ENCODE measurements around the gene TBC1D14. TPM values are rescaled to one million over a fixed set of nuclear protein-coding genes. Genes with fewer than 3 reads are reported as not detected.

The TBC1D14 gene
- total RNA-seq, 2 donors from 2014 or later: 46.7 to 49.9 TPM

DNA sequence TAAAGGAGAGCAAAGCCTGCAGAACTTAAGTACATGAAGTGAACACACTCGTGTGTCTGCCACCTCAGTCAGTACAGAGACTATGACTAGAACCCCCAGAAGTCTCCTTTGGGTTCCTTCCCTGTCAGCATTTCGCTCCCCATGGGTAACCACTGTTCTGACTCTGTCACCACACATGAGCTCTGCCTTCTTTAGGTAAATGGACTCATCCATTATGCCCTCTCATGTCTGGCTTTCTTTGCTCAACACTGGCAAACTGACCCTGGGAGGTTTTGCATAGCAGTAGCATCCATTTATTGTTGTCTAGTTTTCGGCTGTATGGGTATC lies 38.5 kb downstream of the TBC1D14 start:
- H3K4me3 ChIP-seq: no peak overlapping the region
- no peaks in the 10 kb centered on the region for H3K27me3 ChIP-seq (replicated peaks; ENCODE audit: insufficient read depth)
- no peak overlapping the region for H3K27ac ChIP-seq
- ATAC-seq (ENCODE audit: insufficient number of reproducible peaks, low FRiP score, low read depth): no peak
- no peak for DNase-seq (ENCODE audit: low spot score)
- TF ChIP-seq, protein P1, sequence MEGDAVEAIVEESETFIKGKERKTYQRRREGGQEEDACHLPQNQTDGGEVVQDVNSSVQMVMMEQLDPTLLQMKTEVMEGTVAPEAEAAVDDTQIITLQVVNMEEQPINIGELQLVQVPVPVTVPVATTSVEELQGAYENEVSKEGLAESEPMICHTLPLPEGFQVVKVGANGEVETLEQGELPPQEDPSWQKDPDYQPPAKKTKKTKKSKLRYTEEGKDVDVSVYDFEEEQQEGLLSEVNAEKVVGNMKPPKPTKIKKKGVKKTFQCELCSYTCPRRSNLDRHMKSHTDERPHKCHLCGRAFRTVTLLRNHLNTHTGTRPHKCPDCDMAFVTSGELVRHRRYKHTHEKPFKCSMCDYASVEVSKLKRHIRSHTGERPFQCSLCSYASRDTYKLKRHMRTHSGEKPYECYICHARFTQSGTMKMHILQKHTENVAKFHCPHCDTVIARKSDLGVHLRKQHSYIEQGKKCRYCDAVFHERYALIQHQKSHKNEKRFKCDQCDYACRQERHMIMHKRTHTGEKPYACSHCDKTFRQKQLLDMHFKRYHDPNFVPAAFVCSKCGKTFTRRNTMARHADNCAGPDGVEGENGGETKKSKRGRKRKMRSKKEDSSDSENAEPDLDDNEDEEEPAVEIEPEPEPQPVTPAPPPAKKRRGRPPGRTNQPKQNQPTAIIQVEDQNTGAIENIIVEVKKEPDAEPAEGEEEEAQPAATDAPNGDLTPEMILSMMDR (IDR thresholded peaks at IDR 0.05): no peak
- no peaks in the 10 kb centered on the region for H3K9me3 ChIP-seq
- no peaks in the 10 kb centered on the region for H3K36me3 ChIP-seq
- no peaks in the 10 kb centered on the region for H3K4me1 ChIP-seq (ENCODE audit: control insufficient read depth in 1 of 2, low read depth in 2 of 2)

DNA sequence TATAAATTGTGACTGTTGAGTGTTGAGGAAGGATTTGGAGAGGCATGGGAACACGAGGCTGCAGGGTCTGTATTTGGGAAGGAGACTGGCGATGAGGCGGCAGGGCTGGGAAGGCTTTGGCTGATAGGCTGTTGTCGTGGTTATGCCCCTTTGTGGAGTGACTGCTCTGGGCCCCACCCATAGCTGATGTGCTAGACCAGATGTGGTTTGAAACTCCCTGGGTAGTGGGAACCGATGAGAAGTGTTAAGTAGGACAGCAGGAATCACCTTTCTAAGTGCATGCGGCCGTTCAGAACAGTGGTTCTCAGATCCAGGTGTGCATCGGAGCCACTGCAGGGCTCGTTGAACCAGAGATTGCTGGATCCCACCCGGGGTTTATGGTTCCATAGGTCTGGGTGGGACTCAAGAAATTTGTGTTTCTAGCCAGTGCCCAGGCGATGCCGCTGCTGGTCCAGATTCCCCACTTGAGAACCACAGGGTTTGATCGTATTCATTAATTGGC lies 42.3 kb downstream of the TBC1D14 start:
- no peak for DNase-seq (ENCODE audit: low spot score)
- ATAC-seq (ENCODE audit: insufficient number of reproducible peaks, low FRiP score, low read depth): no peak
- H3K4me1 ChIP-seq (ENCODE audit: control insufficient read depth in 1 of 2, low read depth in 2 of 2): peaks cover 0 to 9% of the 10 kb centered on the region in 2 donors
- TF ChIP-seq, protein P1 (IDR thresholded peaks at IDR 0.05): no peak
- no peak overlapping the region for H3K27ac ChIP-seq
- H3K27me3 ChIP-seq (replicated peaks; ENCODE audit: insufficient read depth): no peaks in the 10 kb centered on the region
- H3K36me3 ChIP-seq: no peaks in the 10 kb centered on the region
- H3K4me3 ChIP-seq: no peak overlapping the region
- no peaks in the 10 kb centered on the region for H3K9me3 ChIP-seq

DNA sequence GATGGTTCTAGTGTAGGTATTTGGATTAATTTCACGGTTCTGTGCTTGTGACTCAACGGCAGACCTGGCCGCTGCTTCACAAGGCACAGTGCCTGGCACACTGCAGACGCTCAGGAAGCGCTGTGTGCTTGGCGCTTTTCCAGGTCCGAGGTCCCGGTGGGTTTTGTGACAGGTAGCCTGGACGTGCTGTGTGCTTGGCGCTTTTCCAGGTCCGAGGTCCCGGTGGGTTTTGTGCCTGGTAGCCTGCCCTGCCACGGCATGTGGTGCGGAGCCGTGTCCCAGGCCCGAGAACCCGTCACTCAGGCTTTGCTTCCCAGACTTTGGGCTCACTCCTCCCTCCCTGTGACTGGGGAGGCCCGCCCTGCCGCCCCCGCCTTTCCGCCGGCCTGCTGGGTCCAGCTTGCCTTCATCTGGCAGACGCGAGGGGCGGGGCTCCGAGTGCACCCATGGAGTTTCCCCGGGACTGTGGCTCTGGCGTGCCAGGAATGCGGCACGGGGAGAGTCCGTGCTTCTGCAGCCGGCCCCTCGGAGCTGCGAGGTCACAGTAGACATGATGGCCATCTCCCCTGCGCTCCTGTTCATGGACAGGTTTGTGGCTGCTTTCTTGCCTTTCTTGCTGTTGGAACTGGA lies 44.2 kb downstream of the TBC1D14 start:
- Histone ChIP-seq H3K36me3 (no peaks in the 10 kb centered on the region), H3K9me3 (no peaks in the 10 kb centered on the region), H3K27ac (no peak overlapping the region), H3K4me1 (ENCODE audit: control insufficient read depth in 1 of 2, low read depth in 2 of 2) (peaks cover 0 to 9% of the 10 kb centered on the region in 2 donors), H3K4me3 (peak overlapping the region; percentile 56), H3K27me3 (replicated peaks; ENCODE audit: insufficient read depth) (no peaks in the 10 kb centered on the region)
- TF ChIP-seq, protein P1 (IDR thresholded peaks at IDR 0.05): no peak
- ATAC-seq (ENCODE audit: insufficient number of reproducible peaks, low FRiP score, low read depth) (no peak), DNase-seq (ENCODE audit: low spot score) (peak; percentile 25)

DNA sequence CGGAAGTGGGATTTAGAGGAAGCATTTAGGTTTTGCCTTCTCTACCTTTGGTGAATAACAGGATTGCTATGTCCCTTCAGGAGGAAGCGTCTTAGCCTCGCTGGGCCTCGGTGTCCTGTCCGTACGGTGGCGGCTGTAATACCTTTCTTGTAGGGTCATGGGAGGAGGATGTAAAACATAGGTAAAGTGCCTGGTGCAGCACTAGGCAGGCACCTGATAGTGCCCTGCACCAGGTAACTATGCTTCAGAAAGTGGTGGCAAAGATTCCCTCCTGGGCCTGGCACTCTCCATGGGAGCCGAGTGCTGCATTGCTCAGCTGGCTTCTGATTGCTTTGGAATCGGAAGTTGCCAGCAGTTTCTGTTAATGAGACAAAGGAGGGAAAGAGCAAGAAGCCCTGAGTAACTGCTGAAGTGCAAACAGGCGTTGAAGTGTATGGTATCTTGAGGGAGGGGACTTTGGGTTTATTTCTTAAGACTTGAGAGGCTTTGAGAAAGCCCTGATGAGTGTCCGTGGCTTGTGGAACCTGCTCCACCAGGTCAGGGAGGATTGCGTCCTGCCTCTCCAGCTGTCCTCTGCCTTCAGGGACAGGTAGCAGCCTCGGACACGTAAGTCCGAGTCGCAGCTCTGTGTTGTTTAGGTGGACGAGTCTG lies 45.8 kb downstream of the TBC1D14 start:
- TF ChIP-seq, protein P1 (IDR thresholded peaks at IDR 0.05): no peak
- Histone ChIP-seq H3K4me1 (ENCODE audit: control insufficient read depth in 1 of 2, low read depth in 2 of 2) (peaks cover 0 to 9% of the 10 kb centered on the region in 2 donors), H3K36me3 (no peaks in the 10 kb centered on the region), H3K4me3 (no peak overlapping the region), H3K27ac (no peak overlapping the region), H3K9me3 (no peaks in the 10 kb centered on the region), H3K27me3 (replicated peaks; ENCODE audit: insufficient read depth) (no peaks in the 10 kb centered on the region)
- ATAC-seq (ENCODE audit: insufficient number of reproducible peaks, low FRiP score, low read depth) (no peak), DNase-seq (ENCODE audit: low spot score) (no peak)

DNA sequence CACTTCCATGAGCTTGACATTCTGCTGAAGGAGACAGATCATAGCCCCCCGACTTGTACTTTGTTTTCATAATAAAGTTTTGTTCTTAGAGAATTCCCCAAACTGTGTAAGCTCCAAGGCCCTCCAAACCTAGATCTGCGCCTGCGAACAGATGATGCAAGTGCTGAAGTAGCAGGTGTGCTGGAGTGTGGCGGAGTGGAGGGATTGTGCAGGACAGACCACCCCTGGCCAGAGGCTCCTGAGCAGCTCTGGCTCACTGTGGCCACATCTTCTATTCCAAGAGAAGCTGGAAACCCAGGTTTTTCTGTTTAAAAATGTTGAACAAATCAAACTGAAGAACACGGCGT lies 46.4 kb downstream of the TBC1D14 start:
- no peak for DNase-seq (ENCODE audit: low spot score)
- Histone ChIP-seq H3K27ac (no peak overlapping the region), H3K4me1 (ENCODE audit: control insufficient read depth in 1 of 2, low read depth in 2 of 2) (peaks cover 0 to 9% of the 10 kb centered on the region in 2 donors), H3K27me3 (replicated peaks; ENCODE audit: insufficient read depth) (no peaks in the 10 kb centered on the region), H3K36me3 (no peaks in the 10 kb centered on the region), H3K9me3 (no peaks in the 10 kb centered on the region), H3K4me3 (no peak overlapping the region)
- ATAC-seq (ENCODE audit: insufficient number of reproducible peaks, low FRiP score, low read depth): no peak
- TF ChIP-seq, protein P1 (IDR thresholded peaks at IDR 0.05): no peak
